ENCODE results near the gene EXOC3L2.

EXOC3L2 gene

GRCh38 chr19:45195764-45196163 is 49.4 kb downstream of the EXOC3L2 start:
- no peaks in the 10 kb centered on the region for H3K36me3 ChIP-seq (ENCODE audit: insufficient read depth, low read length)

GRCh38 chr19:45191375-45191774 is 53.8 kb downstream of the EXOC3L2 start:
- H3K9me3 ChIP-seq (ENCODE audit: control insufficient read depth, insufficient read depth, low read length): no peaks in the 10 kb centered on the region
- no peak overlapping the region for H3K9ac ChIP-seq (ENCODE audit: low read depth, low read length)
- H3K4me1 ChIP-seq (ENCODE audit: insufficient read depth, low read length): no peaks in the 10 kb centered on the region
- no peaks in the 10 kb centered on the region for H3K36me3 ChIP-seq (ENCODE audit: insufficient read depth, low read length)

More at GRCh38 chr19:45195764-45196163, 49.4 kb downstream of the EXOC3L2 start:
- H3K9ac ChIP-seq (ENCODE audit: low read depth, low read length): no peak overlapping the region
- H3K9me3 ChIP-seq (ENCODE audit: control insufficient read depth, insufficient read depth, low read length): no peaks in the 10 kb centered on the region
- no peaks in the 10 kb centered on the region for H3K4me1 ChIP-seq (ENCODE audit: insufficient read depth, low read length)

GRCh38 chr19:45189971-45190370 is 55.2 kb downstream of the EXOC3L2 start:
- H3K9ac ChIP-seq (ENCODE audit: low read depth, low read length): no peak overlapping the region
- no peaks in the 10 kb centered on the region for H3K4me1 ChIP-seq (ENCODE audit: insufficient read depth, low read length)
- H3K9me3 ChIP-seq (ENCODE audit: control insufficient read depth, insufficient read depth, low read length): no peaks in the 10 kb centered on the region
- no peaks in the 10 kb centered on the region for H3K36me3 ChIP-seq (ENCODE audit: insufficient read depth, low read length)

- no peaks in the 10 kb centered on the region for H3K4me1 ChIP-seq (ENCODE audit: insufficient read depth, low read length)
- no peaks in the 10 kb centered on the region for H3K9me3 ChIP-seq (ENCODE audit: control insufficient read depth, insufficient read depth, low read length)
- H3K36me3 ChIP-seq (ENCODE audit: insufficient read depth, low read length): no peaks in the 10 kb centered on the region
- no peak overlapping the region for H3K9ac ChIP-seq (ENCODE audit: low read depth, low read length)
Observed at GRCh38 chr19:45187421-45188100, 57.6 kb downstream of the EXOC3L2 start.

GRCh38 chr19:45186509-45187334 is 58.5 kb downstream of the EXOC3L2 start:
- no peak overlapping the region for H3K9ac ChIP-seq (ENCODE audit: low read depth, low read length)

GRCh38 chr19:45184115-45184514 is 61.1 kb downstream of the EXOC3L2 start:
- H3K36me3 ChIP-seq (ENCODE audit: insufficient read depth, low read length): no peaks in the 10 kb centered on the region; the same call in 1 of the 2 replicates
- H3K9ac ChIP-seq (ENCODE audit: low read depth, low read length): no peak overlapping the region
- no peaks in the 10 kb centered on the region; the same call in 1 of the 2 replicates for H3K4me1 ChIP-seq (ENCODE audit: insufficient read depth, low read length)
- no peaks in the 10 kb centered on the region for H3K9me3 ChIP-seq (ENCODE audit: control insufficient read depth, insufficient read depth, low read length)

More at GRCh38 chr19:45186509-45187334, 58.5 kb downstream of the EXOC3L2 start:
- no peaks in the 10 kb centered on the region for H3K36me3 ChIP-seq (ENCODE audit: insufficient read depth, low read length)
- H3K9me3 ChIP-seq (ENCODE audit: control insufficient read depth, insufficient read depth, low read length): no peaks in the 10 kb centered on the region
- no peaks in the 10 kb centered on the region for H3K4me1 ChIP-seq (ENCODE audit: insufficient read depth, low read length)

- Histone ChIP-seq H3K9ac (ENCODE audit: low read depth, low read length) (no peak overlapping the region), H3K9me3 (ENCODE audit: control insufficient read depth, insufficient read depth, low read length) (no peaks in the 10 kb centered on the region), H3K36me3 (ENCODE audit: insufficient read depth, low read length) (no peaks in the 10 kb centered on the region; the same call in 1 of the 2 replicates), H3K4me1 (ENCODE audit: insufficient read depth, low read length) (no peaks in the 10 kb centered on the region; the same call in 1 of the 2 replicates)
Observed at GRCh38 chr19:45182758-45183157, 62.4 kb downstream of the EXOC3L2 start.

GRCh38 chr19:45180936-45181335 is 64.3 kb downstream of the EXOC3L2 start:
- H3K36me3 ChIP-seq (ENCODE audit: insufficient read depth, low read length): no peaks in the 10 kb centered on the region; the same call in 1 of the 2 replicates
- no peaks in the 10 kb centered on the region; the same call in 1 of the 2 replicates for H3K4me1 ChIP-seq (ENCODE audit: insufficient read depth, low read length)
- no peaks in the 10 kb centered on the region for H3K9me3 ChIP-seq (ENCODE audit: control insufficient read depth, insufficient read depth, low read length)
- H3K9ac ChIP-seq (ENCODE audit: low read depth, low read length): no peak overlapping the region

- Histone ChIP-seq H3K9ac (ENCODE audit: low read depth, low read length) (peak overlapping the region; percentile 78; the same call in 1 of the 2 replicates), H3K9me3 (ENCODE audit: control insufficient read depth, insufficient read depth, low read length) (no peaks in the 10 kb centered on the region), H3K4me1 (ENCODE audit: insufficient read depth, low read length) (no peaks in the 10 kb centered on the region; the same call in 1 of the 2 replicates), H3K36me3 (ENCODE audit: insufficient read depth, low read length) (no peaks in the 10 kb centered on the region; the same call in 1 of the 2 replicates)
Observed at GRCh38 chr19:45179892-45180370, 65.3 kb downstream of the EXOC3L2 start.

GRCh38 chr19:45179072-45179891 is 65.9 kb downstream of the EXOC3L2 start:
- no peaks in the 10 kb centered on the region; the same call in 1 of the 2 replicates for H3K4me1 ChIP-seq (ENCODE audit: insufficient read depth, low read length)
- no peaks in the 10 kb centered on the region for H3K9me3 ChIP-seq (ENCODE audit: control insufficient read depth, insufficient read depth, low read length)
- H3K9ac ChIP-seq (ENCODE audit: low read depth, low read length): peak overlapping the region; percentile 78
- no peaks in the 10 kb centered on the region; the same call in 1 of the 2 replicates for H3K36me3 ChIP-seq (ENCODE audit: insufficient read depth, low read length)

GRCh38 chr19:45178262-45179071 is 66.7 kb downstream of the EXOC3L2 start, which contains the start of gene BLOC1S3:
Gene BLOC1S3 (plus strand): TSS chr19:45178784. CDS start chr19:45179297, 513 bp downstream.
- Histone ChIP-seq H3K9me3 (ENCODE audit: control insufficient read depth, insufficient read depth, low read length) (no peaks in the 10 kb centered on the region), H3K9ac (ENCODE audit: low read depth, low read length) (peak within 1 kb of the TSS; percentile 93), H3K36me3 (ENCODE audit: insufficient read depth, low read length) (no peaks in the 10 kb centered on the region; the same call in 1 of the 2 replicates), H3K4me1 (ENCODE audit: insufficient read depth, low read length) (no peaks in the 10 kb centered on the region; the same call in 1 of the 2 replicates)

- Histone ChIP-seq H3K9me3 (ENCODE audit: control insufficient read depth, insufficient read depth, low read length) (no peaks in the 10 kb centered on the region), H3K4me1 (ENCODE audit: insufficient read depth, low read length) (no peaks in the 10 kb centered on the region; the same call in 1 of the 2 replicates)
Observed at GRCh38 chr19:45177817-45178261, 67.4 kb downstream of the EXOC3L2 start, which contains the start of gene TRAPPC6A. Gene TRAPPC6A (minus strand): TSS chr19:45178237. CDS start chr19:45178218, 19 bp downstream.

More at GRCh38 chr19:45177817-45178261, 67.4 kb downstream of the EXOC3L2 start, which contains the start of gene TRAPPC6A:
- Histone ChIP-seq H3K9ac (ENCODE audit: low read depth, low read length) (peak within 1 kb of the TSS; percentile 93), H3K36me3 (ENCODE audit: insufficient read depth, low read length) (no peaks in the 10 kb centered on the region; the same call in 1 of the 2 replicates)

All from ES-I3 (cell line).